Spleen (tissue), 11 donors: ENCODE results near the gene C7. TPM values are rescaled to one million over a fixed set of nuclear protein-coding genes. Genes with fewer than 3 reads are reported as not detected.

Experiments
- DNase-seq: peaks from one replicate; pipeline ENCODE4 v3.0.0-alpha.2; 2020
- H3K27ac ChIP-seq, 8 donors: fragments of 200-600 bp; sonication (generic) in 7 of 8; 1 replicate in 4 of 8; 2 replicates in 4 of 8; pipeline versions ENCODE4 v1.5.0 to v1.8.0; 2016 to 2021; ENCODE audit warnings: inconsistent platforms in 4 of 8, mild to moderate bottlenecking in 4 of 8, moderate library complexity in 1 of 8
- H3K27me3 ChIP-seq, 7 donors: fragments of 200-600 bp; sonication (generic) in 6 of 7; replicated peaks in 1 of 7; 1 replicate in 4 of 7; 2 replicates in 3 of 7; pipeline versions ENCODE4 v1.5.0 to v1.8.0; 2016 to 2021; ENCODE audit warnings: inconsistent platforms in 3 of 7, mild to moderate bottlenecking in 1 of 7
- H3K36me3 ChIP-seq, 6 donors: fragments of 200-600 bp; sonication (generic) in 5 of 6; 1 replicate in 4 of 6; 2 replicates in 2 of 6; pipeline versions ENCODE4 v1.5.0 to v1.8.0; 2016 to 2021; ENCODE audit warnings: inconsistent platforms in 2 of 6
- H3K4me1 ChIP-seq, 6 donors: fragments of 200-600 bp; sonication (generic) in 5 of 6; 1 replicate in 3 of 6; 2 replicates in 3 of 6; pipeline versions ENCODE4 v1.5.0 to v1.8.0; 2016 to 2021; ENCODE audit warnings: inconsistent platforms in 3 of 6
- H3K4me3 ChIP-seq, 8 donors: fragments of 200-600 bp; sonication (generic) in 7 of 8; 1 replicate in 4 of 8; 2 replicates in 4 of 8; pipeline versions ENCODE4 v1.5.0 to v1.8.0; 2016 to 2021; ENCODE audit warnings: inconsistent platforms in 4 of 8, mild to moderate bottlenecking in 4 of 8, moderate library complexity in 2 of 8
- H3K9me3 ChIP-seq, 8 donors: fragments of 200-600 bp; sonication (generic) in 7 of 8; 1 replicate in 4 of 8; 2 replicates in 4 of 8; pipeline versions ENCODE4 v1.5.0 to v1.8.0; 2016 to 2021; ENCODE audit warnings: inconsistent platforms in 4 of 8
- CTCF ChIP-seq, 11 experiments: fragments of 200-600 bp in 7 of 11; fragments of 450-650 bp in 4 of 11; sonication (generic) in 4 of 11; IDR thresholded peaks in 8 of 11; conservative IDR thresholded peaks in 3 of 11; 1 replicate in 7 of 11; 2 replicates in 4 of 11; pipeline versions ENCODE4 v1.4.0 to v1.8.0; 2016 to 2021; ENCODE audit warnings: antibody characterized with exemption in 11 of 11, inconsistent platforms in 4 of 11, mild to moderate bottlenecking in 1 of 11
- POLR2A ChIP-seq, 3 donors: fragments of 450-650 bp; IDR thresholded peaks; one replicate each; pipeline ENCODE4 v1.5.1; 2017; ENCODE audit warnings: antibody characterized with exemption in 3 of 3, mild to moderate bottlenecking in 1 of 3
- POLR2AphosphoS5 ChIP-seq, 3 donors: sonication (generic); formaldehyde crosslinking; IDR thresholded peaks; one replicate each; pipeline ENCODE4 v1.5.1; 2017; ENCODE audit warnings: antibody characterized with exemption in 3 of 3
- WGBS, 5 donors: extraction: QIAGEN DNeasy Blood & Tissue Kit in 3 of 5; methylation state at CpG; one replicate each; pipeline versions ENCODE4 v1.1.5 to v1.1.7; 2013 to 2018; 5-methylcytosine and 5-hydroxymethylcytosine counted together
- intact Hi-C: fragments of 100-400 bp; cut with DNase I; formaldehyde crosslinking; loops from one replicate; pipeline ENCODE4 v1.15.0; 2023; ENCODE audit warnings: low total_unique reads
- polyA plus RNA-seq, 3 donors: library from polyadenylated mRNA; stranded (reverse); fragments of 200-250 nt; gene quantifications; one replicate each; pipeline ENCODE4 v1.2.1, GENCODE V29; 2013
- total RNA-seq, 7 donors: library from RNA; depleted of rRNA in 3 of 7; stranded (reverse); fragments of >200 nt in 3 of 7; fragmentation: NEBNext Ultra II Directional in 4 of 7; extraction: Animal tissue kit (Norgen Biotek cat#: 25700) in 4 of 7; gene quantifications; one replicate each; pipeline versions ENCODE4 v1.1.0 to v1.2.1, GENCODE V29; 2016 to 2021
- donor health status: healthy with polysubstance abuse.
- donor health status: DM: no; HTN: no; CAD: no; lungs with moderate emphysema.
- donor health status: DM: no; HTN: no; CAD: no.
- donor health status: Bipolar disorder and iron deficiency.
- donor health status: healthy.
- donor health status: DM: no; HTN: no; CAD: no.
- donor health status: DM: yes; HTN: yes; CAD: no.

Gene C7
- total and polyA plus RNA-seq, 10 donors, result 19.0 to 867 (median 168) TPM

GRCh38 chr5:40909723-40910122, 426 bp downstream of the C7 start:
- intact Hi-C loops, result no loop called here
- Histone ChIP-seq H3K27me3 (peaks cover 0 to 5% (median 0%) of the 10 kb centered on the region in 7 donors), H3K4me1 (peaks cover 0 to 7% (median 5%) of the 10 kb centered on the region in 6 donors), H3K9me3 (no peaks in the 10 kb centered on the region), H3K27ac (peak overlapping the region in 5 of 8 donors; percentile 12 to 56 (median 34)), H3K4me3 (peak overlapping the region in 5 of 8 donors; percentile 28 to 57 (median 33)), H3K36me3 (no peaks in the 10 kb centered on the region)
- no peak for TF ChIP-seq POLR2A (IDR thresholded peaks at IDR 0.05)
- TF ChIP-seq CTCF (IDR thresholded peaks at IDR 0.05 in 8 of 11, conservative IDR thresholded peaks at IDR 0.05 in 3 of 11), result no peak
- TF ChIP-seq POLR2AphosphoS5 (IDR thresholded peaks at IDR 0.05), result no peak
- WGBS, 5 donors, result 55 to 58% (median 56%) methylated on average over 2 of the region's 2 CpGs
- DNase-seq, result no peak

GRCh38 chr5:40911266-40911665, 2.0 kb downstream of the C7 start:
- Histone ChIP-seq H3K36me3 (no peaks in the 10 kb centered on the region), H3K27me3 (peaks cover 0 to 5% (median 0%) of the 10 kb centered on the region in 7 donors), H3K9me3 (no peaks in the 10 kb centered on the region), H3K4me3 (peak overlapping the region in 5 of 8 donors; percentile 28 to 57 (median 33)), H3K27ac (peak overlapping the region in 3 of 8 donors; percentile 31 to 56 (median 34)), H3K4me1 (no peaks in the 10 kb centered on the region)
- intact Hi-C loops, result no loop called here
- 40 to 73% (median 53%) methylated on average over 4 of the region's 4 CpGs for WGBS, 5 donors
- TF ChIP-seq CTCF (IDR thresholded peaks at IDR 0.05 in 8 of 11, conservative IDR thresholded peaks at IDR 0.05 in 3 of 11), result no peak
- no peak for DNase-seq

- Histone ChIP-seq H3K27ac (peak overlapping the region in 2 of 8 donors; percentile 12 to 27), H3K4me3 (peak overlapping the region in 5 of 8 donors; percentile 4 to 57 (median 16)), H3K27me3 (peaks cover 0 to 5% (median 0%) of the 10 kb centered on the region in 7 donors), H3K9me3 (no peaks in the 10 kb centered on the region), H3K36me3 (no peaks in the 10 kb centered on the region), H3K4me1 (no peaks in the 10 kb centered on the region)
- DNase-seq, result no peak
- intact Hi-C loops, result no loop called here
- TF ChIP-seq CTCF (IDR thresholded peaks at IDR 0.05 in 8 of 11, conservative IDR thresholded peaks at IDR 0.05 in 3 of 11), result no peak
- TF ChIP-seq POLR2A (IDR thresholded peaks at IDR 0.05), result no peak
- no peak for TF ChIP-seq POLR2AphosphoS5 (IDR thresholded peaks at IDR 0.05)
- 59 to 65% (median 63%) methylated on average over 7 of the region's 7 CpGs for WGBS, 5 donors
These were observed 5.5 kb downstream of the C7 start for GRCh38 chr5:40914835-40915234.

GRCh38 chr5:40915341-40915926, 6.1 kb downstream of the C7 start:
- H3K9me3 ChIP-seq, result no peaks in the 10 kb centered on the region
- H3K4me1 ChIP-seq, result no peaks in the 10 kb centered on the region
- 34 to 56% (median 46%) methylated on average over 3 of the region's 3 CpGs for WGBS, 5 donors
- intact Hi-C loops, result no loop called here
- H3K4me3 ChIP-seq, result peak overlapping the region in 4 of 8 donors; percentile 4 to 57 (median 30)
- no peaks in the 10 kb centered on the region for H3K36me3 ChIP-seq
- no peak for DNase-seq
- peak overlapping the region in 2 of 8 donors; percentile 12 to 27 for H3K27ac ChIP-seq
- H3K27me3 ChIP-seq, result peaks cover 0 to 5% (median 0%) of the 10 kb centered on the region in 7 donors
- TF ChIP-seq POLR2A (IDR thresholded peaks at IDR 0.05), result no peak
- no peak for TF ChIP-seq POLR2AphosphoS5 (IDR thresholded peaks at IDR 0.05)
- no peak for TF ChIP-seq CTCF (IDR thresholded peaks at IDR 0.05 in 8 of 11, conservative IDR thresholded peaks at IDR 0.05 in 3 of 11)
